HepG2 (cell line): ENCODE results near the gene UAP1L1. TPM values are rescaled to one million over a fixed set of nuclear protein-coding genes. Genes with fewer than 3 reads are reported as not detected.
A peak's percentile ranks its signal among the peaks of the same experiment; 100 is the strongest.

Experiments
- ATAC-seq: fragments of 200-7000 bp; cut with Tn5 transposase; 3 replicates; pipeline ENCODE4 v1.9.1; 2020; ENCODE audit warnings: mild to moderate bottlenecking, moderate library complexity
- BruUV-seq: library from RNA; stranded (reverse); fragments of 400-500 nt; replicated peaks from 2 replicates; lab custom pipeline; 2021; lab: Mats Ljungman, UMichigan
- CTCF ChIA-PET: fragments of 300-600 bp; formaldehyde crosslinking; extraction: SDS; loops from one replicate; lab custom pipeline; 2021; ENCODE audit warnings: low total read pairs, inconsistent platforms, low intra/inter-chr PET ratio; lab: Yijun Ruan, JAX
- POLR2A ChIA-PET: fragments of 350-600 bp; sonication (Branson Sonifier 250); formaldehyde crosslinking; loops from one replicate; lab custom pipeline; 2020; ENCODE audit warnings: antibody characterized with exemption, inconsistent platforms; lab: Yijun Ruan, JAX
- DNase-seq: peaks from one replicate; pipeline ENCODE4 v3.0.0-alpha.2; 2015; ENCODE audit warnings: low spot score
- FAIRE-seq: peaks from 3 replicates; lab custom pipeline; 2011; peaks lifted over from hg19 to GRCh38; lab: Jason Lieb, UNC
- H2AFZ ChIP-seq: one replicate; pipeline ENCODE4 v1.6.1; 2011; ENCODE audit warnings: low read length, inconsistent platforms
- H3K27ac ChIP-seq: fragments of 300-600 bp; 3 replicates; pipeline ENCODE4 v1.8.0; 2011; ENCODE audit warnings: mixed run types, mild to moderate bottlenecking, mixed read lengths, low read length, inconsistent platforms; ENCODE audit not compliant: insufficient read depth; ENCODE audit errors: extremely low read length
- H3K27me3 ChIP-seq, 2 experiments: fragments of 200-600 bp in 1 of 2; 2 replicates in 1 of 2; 3 replicates in 1 of 2; pipeline versions ENCODE4 v1.6.0 to v1.8.0; 2011; ENCODE audit warnings: low read length in 2 of 2, mild to moderate bottlenecking in 2 of 2, moderate library complexity in 2 of 2, inconsistent platforms in 1 of 2; ENCODE audit not compliant: insufficient read depth in 2 of 2, control insufficient read depth in 1 of 2
- H3K36me3 ChIP-seq, 2 experiments: fragments of 200-600 bp in 1 of 2; replicated peaks in 1 of 2; 2 replicates in 1 of 2; 3 replicates in 1 of 2; pipeline versions ENCODE4 v1.5.1 to v1.8.0; 2011; ENCODE audit warnings: low read length in 2 of 2, inconsistent platforms in 1 of 2; ENCODE audit not compliant: insufficient read depth in 2 of 2, control insufficient read depth in 1 of 2
- H3K4me1 ChIP-seq: 2 replicates; pipeline ENCODE4 v1.5.1; 2012; ENCODE audit warnings: low read length, inconsistent platforms; ENCODE audit not compliant: insufficient read depth
- H3K4me2 ChIP-seq: 2 replicates; pipeline ENCODE4 v1.6.0; 2011; ENCODE audit warnings: low read depth, low read length, inconsistent platforms
- H3K4me3 ChIP-seq, 3 experiments: fragments of 200-600 bp in 1 of 3; sonication (generic), shearing (Covaris generic) in 1 of 3; replicated peaks in 1 of 3; 2 replicates each; pipeline ENCODE4 v1.5.1; 2011 to 2016; ENCODE audit warnings: low read length in 3 of 3, inconsistent platforms in 2 of 3, low read depth in 2 of 3, mild to moderate bottlenecking in 2 of 3, control low read depth in 1 of 3, mixed read lengths in 1 of 3; ENCODE audit not compliant: insufficient read depth in 1 of 3
- H3K79me2 ChIP-seq: one replicate; pipeline ENCODE4 v1.6.1; 2011; ENCODE audit warnings: low read length, inconsistent platforms; ENCODE audit not compliant: insufficient read depth
- H3K9ac ChIP-seq: 2 replicates; pipeline ENCODE4 v1.6.0; 2011; ENCODE audit warnings: mild to moderate bottlenecking, low read depth, low read length, inconsistent platforms; ENCODE audit not compliant: insufficient read depth
- H3K9me3 ChIP-seq: 2 replicates; pipeline ENCODE4 v1.5.1; 2012; ENCODE audit warnings: mild to moderate bottlenecking, low read length
- H4K20me1 ChIP-seq: 2 replicates; pipeline ENCODE4 v1.6.0; 2011; ENCODE audit warnings: inconsistent platforms, mild to moderate bottlenecking, low read length, moderate library complexity; ENCODE audit not compliant: insufficient read depth
- NFKB2 ChIP-seq: sonication (generic); formaldehyde crosslinking; IDR thresholded peaks from 2 replicates; pipeline ENCODE4 v1.4.0; 2020; ENCODE audit warnings: missing genetic modification reagents, borderline replicate concordance
- THYN1 ChIP-seq: sonication (generic); formaldehyde crosslinking; IDR thresholded peaks from 2 replicates; pipeline ENCODE4 v1.8.1; 2023; ENCODE audit warnings: low read depth, mild to moderate bottlenecking, moderate library complexity, missing genetic modification reagents, borderline replicate concordance
- ZBTB33 ChIP-seq: sonication (generic); formaldehyde crosslinking; IDR thresholded peaks from 2 replicates; pipeline ENCODE4 v1.4.0; 2020; ENCODE audit warnings: missing genetic modification reagents
- WGBS: methylation state at CpG from one replicate; pipeline ENCODE4 v1.1.6; 2017; ENCODE audit warnings: low lambda C conversion rate; 5-methylcytosine and 5-hydroxymethylcytosine counted together
- in situ Hi-C: cut with HindIII; loops from 2 replicates; pipeline ENCODE4 v1.10.0; 2017; ENCODE audit warnings: low pct_unique_long_range_greater_than_20kb; ENCODE audit not compliant: extremely low pct_ligation_motif_present
- intact Hi-C: fragments of 100-400 bp; cut with micrococcal nuclease; formaldehyde crosslinking; loops from one replicate; pipeline ENCODE4 v1.10.0; 2022; ENCODE audit not compliant: unreplicated experiment
- polyA plus RNA-seq, 8 experiments: library from polyadenylated mRNA; depleted of rRNA in 3 of 8; stranded (reverse) in 7 of 8; unstranded in 1 of 8; fragments of >200 nt; fragmentation: Illumina TruSeq in 4 of 8; extraction: Trizol in 4 of 8; gene quantifications; 2 replicates each; pipeline versions ENCODE4 v1.2.1 to v1.2.3, GENCODE V29; 2011 to 2016; ENCODE audit warnings: low read depth in 4 of 8, missing spikeins in 1 of 8, mixed read lengths in 1 of 8; ENCODE audit not compliant: insufficient read depth in 1 of 8
- total RNA-seq, 5 experiments: library from RNA; depleted of rRNA; stranded (reverse); fragments of >200 nt; fragmentation: Illumina TruSeq; extraction: Trizol; gene quantifications; 2 replicates each; pipeline ENCODE4 v1.2.3, GENCODE V29; 2016; ENCODE audit warnings: low read depth in 1 of 5

The UAP1L1 gene
- total and polyA plus RNA-seq, 2 of the 13 experiments (the other 11 are each of a cell fraction or from before 2014, with no cell fraction given), result 5.4 to 6.4 TPM

- intact Hi-C loops (loop anchor here (10.0 kb wide), 1 partner anchor 61 kb away; the partner anchor contains the start of genes LRRC26 and TMEM210), in situ Hi-C loops (loop anchor here (5.0 kb wide), 1 partner anchor 114 kb away; the partner anchor contains the start of genes CYSRT1 and RNF224)
- BruUV-seq, result no TSS peak
- Histone ChIP-seq H4K20me1 (no peaks in the 10 kb centered on the region), H3K27ac (no peak overlapping the region), H2AFZ (no peak overlapping the region), H3K9me3 (no peaks in the 10 kb centered on the region), H3K9ac (no peak overlapping the region), H3K4me1 (peaks cover 64% of the 10 kb centered on the region), H3K27me3 (no peaks in the 10 kb centered on the region), H3K36me3 (0 out of 5 replicates have a peak, but pooled peaks cover 0 to 3% of the 10 kb centered on the region in 2 experiments), H3K4me3 (no peak overlapping the region), H3K4me2 (no peak overlapping the region), H3K79me2 (no peaks in the 10 kb centered on the region)
- FAIRE-seq (no peak), ATAC-seq (no peak), DNase-seq (no peak)
- ChIA-PET POLR2A (no interaction called here), CTCF (no interaction called here)
- WGBS, result 96% methylated on average over 48 of the region's 66 CpGs
- TF ChIP-seq ZBTB33 (CRISPR knock-in tag), result peak; percentile 91
- no peak for TF ChIP-seq THYN1 (CRISPR knock-in tag)
Measured at GRCh38 chr9:137113385-137114159, 36.3 kb downstream of the UAP1L1 start.

- Histone ChIP-seq H3K9me3 (no peaks in the 10 kb centered on the region), H3K79me2 (no peaks in the 10 kb centered on the region), H3K4me2 (no peak overlapping the region), H3K4me3 (no peak overlapping the region), H3K36me3 (no peaks in the 10 kb centered on the region), H4K20me1 (no peaks in the 10 kb centered on the region), H2AFZ (no peak overlapping the region), H3K27ac (no peak overlapping the region)
- in situ Hi-C loops (loop anchor here (5.0 kb wide), 1 partner anchor 113 kb away; the partner anchor contains the start of genes CYSRT1 and RNF224), intact Hi-C loops (loop anchor here (10.0 kb wide), 1 partner anchor 61 kb away; the partner anchor contains the start of genes LRRC26 and TMEM210)
- BruUV-seq, result no TSS peak
- POLR2A ChIA-PET, result no interaction called here
- 98% methylated on average over 45 of the region's 45 CpGs for WGBS
- ATAC-seq (no peak), FAIRE-seq (no peak)
- no peak for TF ChIP-seq NFKB2 (CRISPR knock-in tag)
- TF ChIP-seq, all 625 proteins: peak for 0
- Histone ChIP-seq H3K27me3 (no peaks in the 10 kb centered on the region), H3K9ac (no peak overlapping the region), H3K4me1 (peaks cover 64% of the 10 kb centered on the region)
- CTCF ChIA-PET, result no interaction called here
- no peak for DNase-seq
Measured at GRCh38 chr9:137114220-137114612, 36.9 kb downstream of the UAP1L1 start.
